ENCODE measurements around the gene EIF3D.

- no peak for TF ChIP-seq CTCF (conservative IDR thresholded peaks at IDR 0.05 in 1 of 2, IDR thresholded peaks at IDR 0.05 in 1 of 2; ENCODE audit: extremely low read depth in 1 of 2, insufficient read depth in 1 of 2, low read depth in 1 of 2, low read length in 2 of 2)
- TF ChIP-seq EZH2 (IDR thresholded peaks at IDR 0.05; ENCODE audit: borderline replicate concordance, low read length): no peak
Observed at GRCh38 chr22:36528341-36528740, 625 bp downstream of the EIF3D start.
